SK-N-SH treated with all-trans-retinoic acid at 6 μM for 48 hours (cell line): ENCODE data around the gene LMF1.

Experiments
- ATAC-seq: fragments of 200-7000 bp; cut with Tn5 transposase; 3 replicates; pipeline ENCODE4 v1.9.1; 2020; ENCODE audit warnings: mild to moderate bottlenecking, moderate library complexity
- ARNTL ChIP-seq: fragments of 450-650 bp; formaldehyde crosslinking; IDR thresholded peaks from 2 replicates; pipeline ENCODE4 v1.5.0; 2020; ENCODE audit warnings: low read depth, mild to moderate bottlenecking, moderate library complexity, borderline replicate concordance
- BACH2 ChIP-seq: fragments of 250-450 bp; sonication (Bioruptor Pico); IDR thresholded peaks from 2 replicates; pipeline ENCODE4 v1.9.0; 2021; ENCODE audit warnings: mild to moderate bottlenecking, borderline replicate concordance
- CREB5 ChIP-seq: fragments of 250-450 bp; sonication (Bioruptor Pico); IDR thresholded peaks from 2 replicates; pipeline ENCODE4 v1.5.1; 2020; ENCODE audit warnings: low read depth, mild to moderate bottlenecking, moderate library complexity
- CSDC2 ChIP-seq: fragments of 250-450 bp; sonication (Bioruptor Pico); IDR thresholded peaks from 2 replicates; pipeline ENCODE4 v1.5.0; 2020; ENCODE audit warnings: mild to moderate bottlenecking, moderate library complexity
- ESRRG ChIP-seq: fragments of 250-450 bp; sonication (Bioruptor Pico); IDR thresholded peaks from 2 replicates; pipeline ENCODE4 v1.6.1; 2021; ENCODE audit warnings: mild to moderate bottlenecking
- GLIS3 ChIP-seq: fragments of 250-450 bp; sonication (Bioruptor Pico); IDR thresholded peaks from 2 replicates; pipeline ENCODE4 v1.5.0; 2020; ENCODE audit warnings: mild to moderate bottlenecking, moderate library complexity
- ISL1 ChIP-seq: fragments of 250-450 bp; sonication (Bioruptor Pico); IDR thresholded peaks from 2 replicates; pipeline ENCODE4 v2.1.2; 2022; ENCODE audit warnings: mild to moderate bottlenecking, moderate library complexity
- OSR1 ChIP-seq: fragments of 250-450 bp; sonication (Bioruptor Pico); IDR thresholded peaks from 2 replicates; pipeline ENCODE4 v1.8.0; 2022; ENCODE audit warnings: moderate library complexity, mild to moderate bottlenecking, inconsistent platforms
- POU6F1 ChIP-seq: fragments of 250-450 bp; sonication (Bioruptor Pico); IDR thresholded peaks from 2 replicates; pipeline ENCODE4 v1.8.0; 2021; ENCODE audit warnings: low read depth, mild to moderate bottlenecking, moderate library complexity, borderline replicate concordance
- PPARA ChIP-seq: fragments of 250-450 bp; sonication (Bioruptor Pico); IDR thresholded peaks from 2 replicates; pipeline ENCODE4 v1.5.0; 2020; ENCODE audit warnings: mild to moderate bottlenecking, borderline replicate concordance
- RARB ChIP-seq: fragments of 250-450 bp; sonication (Bioruptor Pico); IDR thresholded peaks from 2 replicates; pipeline ENCODE4 v1.8.0; 2021; ENCODE audit warnings: mild to moderate bottlenecking, moderate library complexity
- SNAI2 ChIP-seq: fragments of 250-450 bp; sonication (Bioruptor Pico); IDR thresholded peaks from 2 replicates; pipeline ENCODE4 v1.5.0; 2020; ENCODE audit warnings: mild to moderate bottlenecking, moderate library complexity
- TOX ChIP-seq: fragments of 250-450 bp; sonication (Bioruptor Pico); IDR thresholded peaks from 2 replicates; pipeline ENCODE4 v1.8.0; 2021; ENCODE audit warnings: mild to moderate bottlenecking, moderate library complexity, borderline replicate concordance
- ZC3H10 ChIP-seq: fragments of 250-450 bp; sonication (Bioruptor Pico); IDR thresholded peaks from 2 replicates; pipeline ENCODE4 v1.5.1; 2021; ENCODE audit warnings: mild to moderate bottlenecking, moderate library complexity
- ZFP3 ChIP-seq: fragments of 250-450 bp; sonication (Bioruptor Pico); IDR thresholded peaks from 2 replicates; pipeline ENCODE4 v1.5.0; 2020; ENCODE audit warnings: mild to moderate bottlenecking, moderate library complexity
- ZFP30 ChIP-seq: fragments of 450-650 bp; formaldehyde crosslinking; IDR thresholded peaks from 2 replicates; pipeline ENCODE4 v1.5.0; 2022; ENCODE audit warnings: mild to moderate bottlenecking, moderate library complexity
- ZNF565 ChIP-seq: fragments of 450-650 bp; formaldehyde crosslinking; conservative IDR thresholded peaks from 2 replicates; pipeline ENCODE4 v1.5.0; 2020; ENCODE audit warnings: low read depth, mild to moderate bottlenecking, moderate library complexity
- ZNF70 ChIP-seq: fragments of 450-650 bp; formaldehyde crosslinking; IDR thresholded peaks from 2 replicates; pipeline ENCODE4 v1.5.0; 2020; ENCODE audit warnings: mild to moderate bottlenecking, moderate library complexity
- ZNF8 ChIP-seq: fragments of 450-650 bp; formaldehyde crosslinking; IDR thresholded peaks from 2 replicates; pipeline ENCODE4 v1.5.0; 2020; ENCODE audit warnings: mild to moderate bottlenecking, moderate library complexity
- TF ChIP-seq, protein P1 (sequence below): fragments of 250-450 bp; sonication (Bioruptor Pico); IDR thresholded peaks from 2 replicates; pipeline ENCODE4 v1.5.0; 2020; ENCODE audit warnings: mild to moderate bottlenecking, moderate library complexity
- TF ChIP-seq, protein P2 (sequence below): fragments of 250-450 bp; sonication (Bioruptor Pico); IDR thresholded peaks from 2 replicates; pipeline ENCODE4 v1.8.0; 2020; ENCODE audit warnings: mild to moderate bottlenecking, moderate library complexity, borderline replicate concordance
- TF ChIP-seq, protein P3 (sequence below): fragments of 250-450 bp; sonication (Bioruptor Pico); IDR thresholded peaks from 2 replicates; pipeline ENCODE4 v1.5.1; 2021; ENCODE audit warnings: mild to moderate bottlenecking, moderate library complexity

Gene LMF1

GRCh38 chr16:886084-886543, 84.7 kb downstream of the LMF1 start:
- TF ChIP-seq, protein P1, sequence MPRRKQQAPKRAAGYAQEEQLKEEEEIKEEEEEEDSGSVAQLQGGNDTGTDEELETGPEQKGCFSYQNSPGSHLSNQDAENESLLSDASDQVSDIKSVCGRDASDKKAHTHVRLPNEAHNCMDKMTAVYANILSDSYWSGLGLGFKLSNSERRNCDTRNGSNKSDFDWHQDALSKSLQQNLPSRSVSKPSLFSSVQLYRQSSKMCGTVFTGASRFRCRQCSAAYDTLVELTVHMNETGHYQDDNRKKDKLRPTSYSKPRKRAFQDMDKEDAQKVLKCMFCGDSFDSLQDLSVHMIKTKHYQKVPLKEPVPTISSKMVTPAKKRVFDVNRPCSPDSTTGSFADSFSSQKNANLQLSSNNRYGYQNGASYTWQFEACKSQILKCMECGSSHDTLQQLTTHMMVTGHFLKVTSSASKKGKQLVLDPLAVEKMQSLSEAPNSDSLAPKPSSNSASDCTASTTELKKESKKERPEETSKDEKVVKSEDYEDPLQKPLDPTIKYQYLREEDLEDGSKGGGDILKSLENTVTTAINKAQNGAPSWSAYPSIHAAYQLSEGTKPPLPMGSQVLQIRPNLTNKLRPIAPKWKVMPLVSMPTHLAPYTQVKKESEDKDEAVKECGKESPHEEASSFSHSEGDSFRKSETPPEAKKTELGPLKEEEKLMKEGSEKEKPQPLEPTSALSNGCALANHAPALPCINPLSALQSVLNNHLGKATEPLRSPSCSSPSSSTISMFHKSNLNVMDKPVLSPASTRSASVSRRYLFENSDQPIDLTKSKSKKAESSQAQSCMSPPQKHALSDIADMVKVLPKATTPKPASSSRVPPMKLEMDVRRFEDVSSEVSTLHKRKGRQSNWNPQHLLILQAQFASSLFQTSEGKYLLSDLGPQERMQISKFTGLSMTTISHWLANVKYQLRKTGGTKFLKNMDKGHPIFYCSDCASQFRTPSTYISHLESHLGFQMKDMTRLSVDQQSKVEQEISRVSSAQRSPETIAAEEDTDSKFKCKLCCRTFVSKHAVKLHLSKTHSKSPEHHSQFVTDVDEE (CRISPR knock-in tag): no peak
- no peak; the same call in 2 of the 3 replicates for ATAC-seq

DNA sequence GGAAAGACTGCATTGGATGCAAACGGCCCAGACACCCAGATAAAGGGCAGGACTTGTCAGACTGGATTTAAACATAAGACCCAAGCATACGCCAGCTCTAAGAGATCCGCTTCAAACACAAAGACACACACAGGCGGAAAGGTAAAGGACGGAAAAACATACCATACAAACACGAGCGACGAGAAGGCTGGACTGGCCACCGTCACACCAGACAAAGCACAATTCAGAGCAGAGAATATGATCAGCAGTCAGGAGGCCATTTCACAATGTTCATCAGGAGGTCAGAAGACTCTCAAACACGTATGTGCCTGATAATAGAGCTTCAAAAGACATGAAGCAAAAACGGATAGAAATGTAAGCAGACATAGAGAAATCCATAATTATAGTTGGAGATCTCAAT, 85.4 kb downstream of the LMF1 start:
- ATAC-seq: no peak
- no peak for TF ChIP-seq ESRRG (CRISPR knock-in tag)
- no peak for TF ChIP-seq ARNTL (CRISPR knock-in tag)
- no peak for TF ChIP-seq GLIS3 (CRISPR knock-in tag)
- TF ChIP-seq SNAI2 (CRISPR knock-in tag): no peak
- TF ChIP-seq ZFP3 (CRISPR knock-in tag): no peak
- no peak for TF ChIP-seq CSDC2 (CRISPR knock-in tag)
- no peak for TF ChIP-seq PPARA (CRISPR knock-in tag)
- no peak for TF ChIP-seq CREB5
- TF ChIP-seq, protein P2, sequence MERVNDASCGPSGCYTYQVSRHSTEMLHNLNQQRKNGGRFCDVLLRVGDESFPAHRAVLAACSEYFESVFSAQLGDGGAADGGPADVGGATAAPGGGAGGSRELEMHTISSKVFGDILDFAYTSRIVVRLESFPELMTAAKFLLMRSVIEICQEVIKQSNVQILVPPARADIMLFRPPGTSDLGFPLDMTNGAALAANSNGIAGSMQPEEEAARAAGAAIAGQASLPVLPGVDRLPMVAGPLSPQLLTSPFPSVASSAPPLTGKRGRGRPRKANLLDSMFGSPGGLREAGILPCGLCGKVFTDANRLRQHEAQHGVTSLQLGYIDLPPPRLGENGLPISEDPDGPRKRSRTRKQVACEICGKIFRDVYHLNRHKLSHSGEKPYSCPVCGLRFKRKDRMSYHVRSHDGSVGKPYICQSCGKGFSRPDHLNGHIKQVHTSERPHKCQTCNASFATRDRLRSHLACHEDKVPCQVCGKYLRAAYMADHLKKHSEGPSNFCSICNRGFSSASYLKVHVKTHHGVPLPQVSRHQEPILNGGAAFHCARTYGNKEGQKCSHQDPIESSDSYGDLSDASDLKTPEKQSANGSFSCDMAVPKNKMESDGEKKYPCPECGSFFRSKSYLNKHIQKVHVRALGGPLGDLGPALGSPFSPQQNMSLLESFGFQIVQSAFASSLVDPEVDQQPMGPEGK (CRISPR knock-in tag): no peak
- no peak for TF ChIP-seq TOX (CRISPR knock-in tag)
- TF ChIP-seq ZFP30 (CRISPR knock-in tag): no peak
- TF ChIP-seq ZC3H10: no peak
- no peak for TF ChIP-seq OSR1 (CRISPR knock-in tag)
- no peak for TF ChIP-seq ZNF70 (CRISPR knock-in tag)
- TF ChIP-seq ZNF8 (CRISPR knock-in tag): no peak
- TF ChIP-seq RARB (CRISPR knock-in tag): no peak
- TF ChIP-seq, protein P3, sequence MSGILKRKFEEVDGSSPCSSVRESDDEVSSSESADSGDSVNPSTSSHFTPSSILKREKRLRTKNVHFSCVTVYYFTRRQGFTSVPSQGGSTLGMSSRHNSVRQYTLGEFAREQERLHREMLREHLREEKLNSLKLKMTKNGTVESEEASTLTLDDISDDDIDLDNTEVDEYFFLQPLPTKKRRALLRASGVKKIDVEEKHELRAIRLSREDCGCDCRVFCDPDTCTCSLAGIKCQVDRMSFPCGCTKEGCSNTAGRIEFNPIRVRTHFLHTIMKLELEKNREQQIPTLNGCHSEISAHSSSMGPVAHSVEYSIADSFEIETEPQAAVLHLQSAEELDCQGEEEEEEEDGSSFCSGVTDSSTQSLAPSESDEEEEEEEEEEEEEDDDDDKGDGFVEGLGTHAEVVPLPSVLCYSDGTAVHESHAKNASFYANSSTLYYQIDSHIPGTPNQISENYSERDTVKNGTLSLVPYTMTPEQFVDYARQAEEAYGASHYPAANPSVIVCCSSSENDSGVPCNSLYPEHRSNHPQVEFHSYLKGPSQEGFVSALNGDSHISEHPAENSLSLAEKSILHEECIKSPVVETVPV (CRISPR knock-in tag): no peak

DNA sequence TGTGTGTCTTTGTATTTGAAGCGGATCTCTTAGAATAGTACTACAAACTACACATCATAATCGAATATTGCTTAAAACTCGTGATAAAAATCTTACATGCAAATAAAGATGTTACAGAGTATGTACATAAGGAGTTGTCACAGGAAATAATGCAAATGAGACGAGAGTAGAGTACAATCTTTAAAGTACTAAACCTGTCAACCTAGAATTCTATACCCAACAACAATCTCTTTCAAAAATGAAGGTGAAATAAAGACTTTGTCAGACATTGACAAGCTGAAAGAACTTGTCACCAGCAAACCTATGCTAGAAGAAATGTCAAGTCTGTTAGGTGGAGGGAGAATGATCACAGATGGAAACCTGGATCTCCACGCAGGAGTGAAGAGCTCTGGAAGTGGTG, 86.6 kb downstream of the LMF1 start:
- TF ChIP-seq, protein P2 (CRISPR knock-in tag): no peak
- TF ChIP-seq ZFP30 (CRISPR knock-in tag): no peak
- no peak for TF ChIP-seq OSR1 (CRISPR knock-in tag)
- TF ChIP-seq ZFP3 (CRISPR knock-in tag): no peak
- TF ChIP-seq ISL1 (CRISPR knock-in tag): no peak
- TF ChIP-seq ARNTL (CRISPR knock-in tag): no peak
- no peak for TF ChIP-seq RARB (CRISPR knock-in tag)
- TF ChIP-seq, protein P1 (CRISPR knock-in tag): no peak
- TF ChIP-seq BACH2 (CRISPR knock-in tag): no peak
- TF ChIP-seq ZNF565 (CRISPR knock-in tag): no peak
- no peak for TF ChIP-seq POU6F1 (CRISPR knock-in tag)
- no peak for TF ChIP-seq GLIS3 (CRISPR knock-in tag)
- ATAC-seq: no peak
